Measurements from ENCODE around the gene HOXA9.

- peak; percentile 96 for TF ChIP-seq CTCF (IDR thresholded peaks at IDR 0.05; ENCODE audit: low read depth, low read length)
- no peak for TF ChIP-seq POLR2A (IDR thresholded peaks at IDR 0.05; ENCODE audit: extremely low read depth, insufficient read length)
- TF ChIP-seq MAX (IDR thresholded peaks at IDR 0.05; ENCODE audit: low read depth, low read length) = peak; percentile 56
Observed at GRCh38 chr7:27179503-27180430, 14.4 kb upstream of the HOXA9 start.

Data from NB4 (cell line).